A549 (cell line): Measurements from ENCODE around the gene HSH2D.

Experiments used
- CEBPB ChIP-seq, 2 experiments: fragments of >200 bp in 1 of 2; sonication (Bioruptor Twin) in 1 of 2; formaldehyde crosslinking in 1 of 2; IDR thresholded peaks; 2 replicates each; pipeline ENCODE4 v1.6.1; 2012 to 2016
- CHD2 ChIP-seq: fragments of 150-350 bp; IDR thresholded peaks from 2 replicates; pipeline ENCODE4 v1.6.1; 2014; ENCODE audit warnings: low read length; ENCODE audit not compliant: partially characterized antibody
- CTCF ChIP-seq: fragments of >200 bp; sonication (Bioruptor Twin); formaldehyde crosslinking; IDR thresholded peaks from 3 replicates; pipeline ENCODE4 v1.5.1; 2016
- HDAC2 ChIP-seq: fragments of 200-600 bp; sonication (generic); IDR thresholded peaks from 2 replicates; pipeline ENCODE4 v1.6.1; 2016
- MAFK ChIP-seq: fragments of 450-650 bp; IDR thresholded peaks from 2 replicates; pipeline ENCODE4 v1.6.1; 2014; ENCODE audit not compliant: partially characterized antibody
- MAZ ChIP-seq: fragments of 150-350 bp; IDR thresholded peaks from 2 replicates; pipeline ENCODE4 v1.6.1; 2014; ENCODE audit warnings: antibody characterized with exemption, low read depth, low read length, borderline replicate concordance
- POLR2A ChIP-seq: IDR thresholded peaks from 2 replicates; pipeline ENCODE4 v1.6.1; 2012; ENCODE audit warnings: mild to moderate bottlenecking, low read length
- RAD21 ChIP-seq, 2 experiments: fragments of >200 bp in 1 of 2; sonication (Bioruptor Twin) in 1 of 2; formaldehyde crosslinking in 1 of 2; IDR thresholded peaks in 1 of 2; conservative IDR thresholded peaks in 1 of 2; 2 replicates in 1 of 2; 3 replicates in 1 of 2; pipeline ENCODE4 v1.6.1; 2012 to 2018; ENCODE audit warnings: inconsistent platforms in 1 of 2
- RNF2 ChIP-seq: fragments of 200-600 bp; sonication (generic); IDR thresholded peaks from 2 replicates; pipeline ENCODE4 v1.6.1; 2016; ENCODE audit warnings: low read depth, mild to moderate bottlenecking, antibody characterized with exemption, moderate library complexity, borderline replicate concordance
- SREBF2 ChIP-seq: fragments of 450-650 bp; IDR thresholded peaks from 2 replicates; pipeline ENCODE4 v1.6.1; 2014; ENCODE audit warnings: mild to moderate bottlenecking, moderate library complexity
- TF ChIP-seq, protein P1 (sequence below): IDR thresholded peaks from 2 replicates; pipeline ENCODE4 v1.6.1; 2012; ENCODE audit warnings: low read depth, borderline replicate concordance

DNA sequence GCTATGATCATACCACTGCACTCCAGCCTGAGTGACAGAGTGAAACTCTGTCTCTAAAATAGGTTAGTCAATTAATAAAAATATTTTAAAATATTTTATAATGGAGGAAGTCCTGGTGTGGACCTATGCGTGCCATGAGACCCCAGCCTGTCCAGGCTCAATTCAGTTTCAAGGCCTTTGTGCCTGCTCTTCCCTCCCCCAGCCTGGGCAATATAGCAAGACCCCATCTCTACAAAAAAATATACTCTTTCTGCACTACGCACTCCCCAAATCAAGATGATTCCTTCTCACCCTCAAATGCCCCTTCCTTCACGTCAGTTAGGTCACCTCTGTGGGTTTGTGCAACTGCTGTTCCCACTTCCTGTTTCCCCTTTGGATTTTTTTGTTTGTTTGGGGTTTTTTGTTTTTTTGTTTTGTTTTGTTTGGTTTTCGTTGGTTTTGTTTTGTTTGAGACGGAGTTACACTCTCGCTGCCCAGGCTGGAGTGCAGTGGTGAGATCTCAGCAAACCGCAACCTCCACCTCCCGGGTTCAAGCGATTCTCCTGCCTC is 1.4 kb upstream of the HSH2D start:
- TF ChIP-seq MAFK (no peak), SREBF2 (no peak), CEBPB (IDR thresholded peaks at IDR 0.05) (no peak), RAD21 (conservative IDR thresholded peaks at IDR 0.05 in 1 of 2, IDR thresholded peaks at IDR 0.05 in 1 of 2) (no peak), RNF2 (no peak), MAZ (no peak), POLR2A (no peak), CTCF (no peak), HDAC2 (no peak), CHD2 (no peak)
- TF ChIP-seq, protein P1, sequence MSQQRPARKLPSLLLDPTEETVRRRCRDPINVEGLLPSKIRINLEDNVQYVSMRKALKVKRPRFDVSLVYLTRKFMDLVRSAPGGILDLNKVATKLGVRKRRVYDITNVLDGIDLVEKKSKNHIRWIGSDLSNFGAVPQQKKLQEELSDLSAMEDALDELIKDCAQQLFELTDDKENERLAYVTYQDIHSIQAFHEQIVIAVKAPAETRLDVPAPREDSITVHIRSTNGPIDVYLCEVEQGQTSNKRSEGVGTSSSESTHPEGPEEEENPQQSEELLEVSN, result no peak
